Hindlimb muscle (tissue), 1 donor: Measurements from ENCODE around the gene CEP63. TPM values are rescaled to one million over a fixed set of nuclear protein-coding genes. Genes with fewer than 3 reads are reported as not detected.

Experiments
- DNase-seq: peaks from one replicate; pipeline ENCODE4 v3.0.0-alpha.2; 2013
- polyA plus RNA-seq: library from polyadenylated mRNA; unstranded; fragments of 120-200 nt; gene quantifications from one replicate; pipeline ENCODE4 v1.2.1, GENCODE V29; 2013; ENCODE audit not compliant: insufficient read length

Gene CEP63
- polyA plus RNA-seq, 1 donor: 35.5 TPM

DNA sequence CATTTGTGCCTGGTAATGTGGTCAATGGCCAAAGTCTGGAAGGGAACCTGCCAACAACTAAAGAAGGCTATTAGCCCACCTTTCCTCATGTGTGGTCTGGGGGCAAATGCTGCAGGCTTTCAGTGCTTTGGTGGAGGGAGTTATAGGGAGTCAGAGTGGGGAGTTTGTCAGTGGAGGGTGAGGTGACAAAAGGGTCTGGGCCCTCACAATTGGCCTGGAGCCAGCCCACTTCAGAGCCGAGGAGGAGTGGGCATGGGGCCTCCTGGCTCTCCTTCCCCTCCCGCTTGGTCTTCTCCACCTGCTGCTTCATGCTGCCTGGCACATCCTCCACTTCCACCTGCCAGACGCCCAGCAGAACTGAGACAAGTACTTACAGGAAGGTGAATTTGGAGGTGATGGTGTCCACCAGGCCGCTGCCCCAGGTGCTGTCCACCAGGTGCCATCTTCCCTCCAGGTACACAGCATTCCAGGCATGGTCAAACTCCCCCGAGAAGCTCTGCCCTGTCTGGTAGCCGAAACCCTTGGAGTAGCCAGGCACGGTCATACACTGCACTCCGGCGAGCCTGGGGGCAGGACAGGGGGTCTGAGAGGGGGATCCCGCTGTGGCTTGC lies 124.1 kb downstream of the CEP63 start:
- no peak for DNase-seq

DNA sequence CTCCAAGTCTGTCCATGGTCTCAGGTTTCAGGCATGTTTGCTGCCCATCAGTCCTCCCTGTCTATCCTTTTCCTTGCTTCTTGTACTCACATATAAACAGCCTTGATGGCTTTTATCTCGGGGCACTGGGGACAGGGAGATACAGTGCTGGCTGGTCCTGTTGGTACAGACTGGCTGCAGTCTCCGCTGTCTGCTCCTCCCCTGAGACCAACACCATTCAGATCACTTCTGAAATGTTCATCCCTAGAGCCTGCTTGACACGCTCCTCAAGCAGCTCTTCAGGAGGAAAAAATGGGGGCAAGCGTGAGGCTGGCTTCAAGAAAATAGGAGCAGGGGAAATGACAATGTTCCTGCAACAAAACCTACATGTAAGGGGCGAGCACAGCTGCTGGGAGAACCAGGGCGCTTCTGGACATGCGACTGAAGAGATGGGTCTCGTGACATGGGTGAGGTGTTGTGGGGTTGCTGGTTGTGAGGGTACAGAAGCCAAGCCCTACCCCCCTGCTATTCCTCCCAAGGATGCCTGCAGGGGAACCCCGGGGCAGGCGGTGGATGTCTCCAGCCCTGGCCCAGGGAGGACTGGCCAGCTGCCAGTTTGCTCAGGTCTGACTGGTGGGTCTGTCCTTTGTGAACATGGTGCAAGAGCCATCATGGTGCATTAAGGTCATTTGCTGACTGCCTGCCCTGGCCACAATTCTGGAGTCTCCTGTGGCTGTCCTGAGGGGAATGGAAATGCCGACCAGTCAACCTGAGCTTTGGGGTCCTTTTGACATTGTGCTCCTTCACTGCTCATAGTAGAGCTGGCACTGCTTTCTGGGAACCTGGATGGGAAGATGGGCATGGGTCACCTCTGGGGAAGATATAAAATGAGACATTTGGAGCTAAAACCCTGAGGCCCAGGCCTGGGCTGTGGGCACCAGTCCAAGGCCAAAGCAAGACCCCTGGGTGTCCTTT lies 124.9 kb downstream of the CEP63 start:
- no peak for DNase-seq

DNA sequence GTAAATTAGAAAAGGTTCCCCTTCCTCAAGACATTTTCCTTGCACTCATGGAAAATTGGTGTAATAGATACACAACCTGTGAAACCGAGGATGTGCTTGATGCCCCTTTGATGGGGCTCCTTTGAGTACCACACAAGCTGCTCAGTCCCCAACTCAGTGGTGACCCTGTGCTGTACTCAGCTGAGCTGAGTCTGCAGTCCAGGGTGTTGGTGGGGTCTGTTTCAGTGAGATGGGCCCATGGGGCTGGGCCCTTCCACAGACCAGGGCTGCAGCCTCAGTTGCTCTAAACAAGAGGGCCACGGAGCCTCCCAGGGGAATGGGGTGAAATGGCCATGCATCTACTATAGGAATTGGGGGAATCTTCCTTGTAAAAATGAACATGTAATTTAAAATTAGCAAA lies 125.7 kb downstream of the CEP63 start:
- DNase-seq: no peak

DNA sequence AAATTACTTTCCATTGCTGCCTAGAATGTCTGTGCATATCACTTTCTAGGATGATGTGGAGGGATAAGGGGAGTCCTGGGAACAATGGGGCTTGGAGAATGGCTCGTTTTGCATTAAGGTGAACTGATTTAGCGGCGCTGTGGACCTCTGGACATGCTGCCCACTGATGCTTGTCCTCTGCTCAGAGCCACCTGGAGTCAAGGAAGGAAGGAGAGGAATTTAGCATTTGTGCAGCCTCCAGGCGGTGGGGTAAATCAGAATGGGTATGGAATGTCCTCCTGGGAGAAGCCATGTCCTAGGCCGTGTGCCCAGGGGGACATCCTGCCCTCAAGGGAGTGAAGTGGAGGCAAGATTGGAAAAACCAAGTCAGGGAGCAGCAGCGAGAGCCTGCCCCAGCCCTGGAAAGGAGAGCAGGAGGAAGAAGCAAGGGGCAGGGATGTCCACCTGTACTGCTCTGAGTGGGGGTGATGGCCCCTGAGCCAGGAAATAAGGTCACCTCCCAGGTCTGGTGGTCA lies 127.2 kb downstream of the CEP63 start:
- DNase-seq: no peak

DNA sequence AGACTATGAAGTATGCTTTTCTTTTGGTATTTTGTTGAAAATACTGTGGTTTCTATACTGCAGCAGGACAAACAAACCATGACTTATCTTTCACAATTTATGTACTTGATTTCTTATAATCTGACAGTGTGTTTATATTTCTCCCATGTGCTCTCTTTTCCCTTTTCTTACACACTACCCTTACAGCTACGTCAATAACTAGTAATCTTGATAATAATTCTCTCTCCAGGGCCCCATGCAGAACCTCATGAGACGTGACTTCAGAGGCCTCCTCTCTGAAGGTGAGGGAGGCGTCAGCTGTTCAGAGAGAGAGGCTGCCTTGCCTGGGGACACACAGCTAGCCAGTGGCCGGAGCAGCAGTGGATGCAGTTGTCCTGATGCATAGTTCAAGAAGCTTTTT lies 129.1 kb downstream of the CEP63 start:
- no peak for DNase-seq

DNA sequence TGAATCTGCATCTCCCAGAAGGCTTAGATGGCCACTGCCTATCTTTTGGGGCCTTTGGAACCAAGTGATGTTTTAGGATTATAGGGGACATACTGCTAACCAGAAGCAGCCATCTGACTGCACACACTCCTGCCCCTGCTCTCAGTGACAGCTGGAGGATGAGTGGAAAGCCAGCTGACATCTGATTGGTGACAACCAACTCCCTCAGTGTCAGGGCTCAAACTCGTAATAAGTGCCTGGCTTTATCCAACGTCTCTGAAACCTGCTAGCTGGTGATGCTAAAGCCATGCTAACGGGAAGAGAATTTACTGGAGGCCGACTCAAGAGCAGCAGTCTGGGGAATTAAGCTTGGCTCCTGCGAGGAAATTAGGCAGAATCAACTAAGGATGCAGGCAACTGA lies 129.9 kb downstream of the CEP63 start:
- no peak for DNase-seq

GRCh38 chr3:134617608-134618477 lies 132.0 kb downstream of the CEP63 start:
- DNase-seq: no peak

DNA sequence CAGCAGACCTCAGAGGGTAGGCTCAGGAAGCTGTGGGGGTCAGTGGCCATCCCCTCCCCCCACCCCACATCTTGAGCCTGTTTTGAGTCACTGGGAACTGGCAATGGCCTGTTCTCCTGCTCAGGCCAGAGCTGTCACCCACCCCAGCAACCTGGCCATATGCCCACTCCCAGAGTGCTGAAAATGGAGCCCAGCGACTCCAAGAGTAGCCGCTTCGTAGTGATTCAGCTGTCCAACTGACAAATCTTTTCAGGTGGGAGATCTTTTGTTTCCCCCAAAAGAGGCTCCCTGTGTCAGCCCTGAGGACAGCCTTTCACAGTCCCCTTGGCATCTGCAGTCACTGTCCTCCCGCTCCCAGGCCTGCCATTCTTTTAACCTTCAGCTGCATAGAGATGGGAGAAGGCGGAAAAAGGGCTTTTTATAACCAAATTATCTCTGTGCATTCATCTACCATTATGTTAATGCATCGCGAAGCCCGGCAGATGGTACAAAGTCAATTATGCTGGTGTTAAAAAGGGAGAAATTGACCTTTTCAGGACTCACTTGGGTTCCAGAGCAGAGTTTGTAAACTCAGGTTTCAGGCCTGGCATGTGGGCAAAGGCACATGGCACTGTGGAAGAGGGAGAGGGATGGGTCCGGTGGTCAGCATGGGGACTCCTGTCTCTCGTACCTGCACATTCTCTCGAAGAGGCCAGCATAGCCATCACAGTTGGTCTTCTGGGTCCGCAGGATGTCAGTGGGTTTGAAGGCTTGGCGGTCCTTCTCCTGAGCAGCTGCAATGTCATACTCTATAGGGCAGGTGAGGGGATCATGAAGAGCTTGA lies 132.8 kb downstream of the CEP63 start:
- no peak for DNase-seq

DNA sequence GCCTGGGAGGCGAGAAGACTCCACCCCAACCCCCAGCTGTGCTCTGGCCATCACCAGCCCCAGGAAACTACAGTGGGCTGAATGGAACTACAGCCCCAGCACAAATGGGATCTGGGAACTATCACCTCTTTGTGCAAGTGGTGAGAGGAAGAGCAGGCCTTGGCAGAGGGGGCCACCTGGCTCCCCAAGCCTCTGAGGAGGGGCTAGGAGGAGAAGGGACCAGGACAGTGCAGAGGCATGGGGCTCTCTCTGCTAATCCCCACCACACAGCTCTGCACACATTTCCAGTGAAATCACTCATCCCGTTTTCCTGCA lies 133.4 kb downstream of the CEP63 start:
- no peak for DNase-seq

GRCh38 chr3:134619884-134620445 lies 134.1 kb downstream of the CEP63 start:
- DNase-seq: no peak

DNA sequence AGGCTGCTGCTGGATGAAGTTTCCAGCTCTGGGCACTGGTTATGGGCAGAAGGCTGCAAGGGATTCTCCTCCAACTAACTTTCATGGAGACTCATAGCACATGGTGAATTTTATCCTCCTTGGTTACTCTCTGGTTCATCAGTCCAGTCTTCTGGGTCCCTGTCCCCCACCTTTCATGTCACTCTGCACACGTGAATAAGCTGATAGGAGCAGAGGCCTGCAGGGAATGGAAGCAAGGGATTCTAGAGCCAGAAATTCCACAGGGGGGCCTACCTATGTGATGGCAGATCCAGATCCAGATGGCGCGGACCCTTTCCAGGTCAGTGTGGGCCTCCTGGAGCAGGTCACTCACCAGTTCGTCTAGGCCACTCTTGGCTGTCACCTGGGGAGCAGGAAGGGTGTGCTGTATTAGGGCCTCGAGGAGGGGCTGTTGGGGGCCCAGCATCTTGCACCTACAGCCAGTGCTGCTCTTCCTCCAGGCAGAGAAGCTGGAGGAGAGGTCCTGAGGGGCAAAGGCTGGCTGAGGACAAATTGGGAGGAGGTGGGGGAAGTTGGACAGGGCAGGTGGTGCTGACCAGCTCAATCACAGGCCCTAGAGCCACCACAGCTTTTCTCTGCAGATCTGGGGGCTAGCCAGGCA lies 134.7 kb downstream of the CEP63 start:
- DNase-seq: no peak

DNA sequence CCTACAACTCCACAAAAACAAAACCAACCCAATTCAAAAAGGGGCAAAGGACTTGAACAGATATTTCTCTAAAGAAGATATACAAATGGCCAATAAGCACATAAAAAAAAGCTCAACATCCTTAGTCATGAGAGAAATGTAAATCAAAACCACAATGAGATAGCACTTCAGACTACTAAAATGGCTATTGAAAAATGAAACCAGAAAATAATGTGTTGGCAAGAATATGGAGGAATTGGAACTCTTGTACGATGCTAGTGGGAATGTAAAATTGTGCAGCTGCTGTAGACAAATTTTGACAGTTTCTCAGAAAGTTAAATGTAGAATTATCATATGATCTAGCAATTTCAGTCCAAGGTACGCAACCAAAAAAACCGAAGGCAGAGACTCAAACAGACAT lies 136.0 kb downstream of the CEP63 start:
- DNase-seq: no peak

GRCh38 chr3:134622806-134623365 lies 137.0 kb downstream of the CEP63 start:
- no peak for DNase-seq

DNA sequence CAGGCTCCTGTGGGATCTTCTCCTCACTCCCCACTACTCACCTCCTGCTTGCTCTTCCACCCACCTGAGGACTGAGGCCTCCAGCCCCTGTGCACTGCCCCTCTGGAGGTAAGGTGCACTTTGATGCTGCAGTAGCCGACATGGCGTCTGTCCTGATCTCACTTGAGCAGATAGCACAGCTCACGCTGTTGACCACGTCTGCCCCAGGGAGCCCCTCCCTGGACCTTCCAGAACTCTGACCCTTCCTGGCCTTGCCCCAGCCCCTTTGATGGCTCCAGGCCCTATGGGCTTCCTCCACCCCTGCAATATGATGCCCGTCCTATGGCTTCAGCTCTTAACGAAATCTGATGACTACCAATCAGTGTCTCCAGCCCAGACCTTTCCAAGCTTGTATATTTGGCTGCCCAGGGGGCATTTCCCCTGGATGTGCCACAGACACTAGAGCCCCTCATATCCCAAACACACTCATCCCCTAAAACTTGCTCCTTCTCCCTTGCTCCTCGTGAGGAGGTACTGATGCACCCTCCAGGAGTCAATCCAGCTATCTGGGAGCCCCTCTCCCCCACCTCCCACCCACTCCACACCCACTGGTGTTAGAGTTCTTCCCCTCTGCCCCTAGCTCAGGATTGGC lies 137.9 kb downstream of the CEP63 start:
- DNase-seq: no peak

Other genes starting within 250 kb of the CEP63 start
- gene RYK, start 235.2 kb upstream of the CEP63 start, polyA plus RNA-seq: 52.3 TPM
- 73.7 TPM for gene AMOTL2, start 111.6 kb upstream of the CEP63 start, polyA plus RNA-seq
- 60.3 TPM for gene ANAPC13, start 72 bp upstream of the CEP63 start, polyA plus RNA-seq
- 96.9 TPM for gene KY, start 165.0 kb downstream of the CEP63 start, polyA plus RNA-seq